NOMO-1 treated with dmso at 0.1 percent for 144 hours (cell line): ENCODE measurements around the gene DRC7.

Experiments
- DNase-seq: peaks from one replicate; lab custom pipeline; 2025; ENCODE audit not compliant: unreplicated experiment; lab: John Stamatoyannopoulos, UW

DRC7 gene

DNA sequence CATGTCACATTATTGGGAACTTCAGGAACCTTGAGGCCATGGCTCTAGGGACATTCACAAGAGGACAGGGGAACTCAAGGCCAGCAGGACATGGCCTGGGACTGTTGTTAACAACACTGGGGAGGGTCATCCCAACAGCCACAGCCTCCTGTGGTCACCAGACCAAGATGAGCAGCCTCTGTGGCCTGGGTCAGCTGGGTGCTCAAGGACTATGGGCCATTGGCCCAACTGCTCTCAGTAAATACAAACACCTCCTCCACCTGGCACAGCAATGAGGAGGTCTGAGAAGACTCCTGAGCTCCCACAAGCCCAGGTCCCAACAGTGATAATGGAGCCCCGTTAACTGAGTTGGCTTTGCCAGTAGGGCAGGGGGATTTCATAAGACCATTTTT lies 86.7 kb downstream of the DRC7 start:
- no peak for DNase-seq
